Activated B cell treated with CpG ODN at 0.5 μM for 24 hours (primary cell): Measurements from ENCODE around the gene FANCD2. TPM values are rescaled to one million over a fixed set of nuclear protein-coding genes. Genes with fewer than 3 reads are reported as not detected.

ENCODE experiments used
- ATAC-seq: fragments of 200-7000 bp; cut with Tn5 transposase; one replicate; pipeline ENCODE4 v1.10.0; 2021; ENCODE audit warnings: low read depth, mild to moderate bottlenecking, moderate library complexity
- CTCF ChIA-PET: fragments of 350-600 bp; sonication (Branson Sonifier 250); formaldehyde crosslinking; loops from one replicate; lab custom pipeline; 2021; ENCODE audit warnings: antibody characterized with exemption; lab: Charles Lee
- POLR2A ChIA-PET: fragments of 350-600 bp; sonication (Branson Sonifier 250); formaldehyde crosslinking; loops from one replicate; lab custom pipeline; 2021; ENCODE audit warnings: antibody characterized with exemption; lab: Charles Lee
- DNase-seq: peaks from one replicate; pipeline ENCODE4 v3.0.0; 2022
- H3K27ac Mint-ChIP-seq: one replicate; pipeline ENCODE4 v1.8.0; 2020; ENCODE audit warnings: mixed read lengths
- H3K27me3 Mint-ChIP-seq: one replicate; pipeline ENCODE4 v1.8.0; 2021; ENCODE audit warnings: mixed read lengths
- H3K36me3 Mint-ChIP-seq: one replicate; pipeline ENCODE4 v1.8.0; 2021; ENCODE audit warnings: low read depth, mixed read lengths
- H3K4me1 Mint-ChIP-seq: one replicate; pipeline ENCODE4 v1.8.0; 2021; ENCODE audit warnings: mixed read lengths
- H3K4me3 Mint-ChIP-seq: one replicate; pipeline ENCODE4 v1.8.0; 2020; ENCODE audit warnings: mild to moderate bottlenecking, mixed read lengths
- H3K9me3 Mint-ChIP-seq: one replicate; pipeline ENCODE4 v1.8.0; 2020; ENCODE audit warnings: mixed read lengths
- intact Hi-C: fragments of 100-400 bp; cut with micrococcal nuclease; formaldehyde crosslinking; loops from one replicate; pipeline ENCODE4 v1.15.1; 2024
- total RNA-seq: library from RNA; stranded (reverse); gene quantifications from 2 replicates; pipeline ENCODE4 v1.2.3, GENCODE V29; 2022
- TF ChIP-seq, protein P1 (sequence below): fragments of 200-600 bp; IDR thresholded peaks from one replicate; pipeline ENCODE4 v1.8.0; 2022; ENCODE audit warnings: antibody characterized with exemption, mild to moderate bottlenecking

The FANCD2 gene
- total RNA-seq, 1 donor from 2014 or later, result 31.4 TPM

DNA sequence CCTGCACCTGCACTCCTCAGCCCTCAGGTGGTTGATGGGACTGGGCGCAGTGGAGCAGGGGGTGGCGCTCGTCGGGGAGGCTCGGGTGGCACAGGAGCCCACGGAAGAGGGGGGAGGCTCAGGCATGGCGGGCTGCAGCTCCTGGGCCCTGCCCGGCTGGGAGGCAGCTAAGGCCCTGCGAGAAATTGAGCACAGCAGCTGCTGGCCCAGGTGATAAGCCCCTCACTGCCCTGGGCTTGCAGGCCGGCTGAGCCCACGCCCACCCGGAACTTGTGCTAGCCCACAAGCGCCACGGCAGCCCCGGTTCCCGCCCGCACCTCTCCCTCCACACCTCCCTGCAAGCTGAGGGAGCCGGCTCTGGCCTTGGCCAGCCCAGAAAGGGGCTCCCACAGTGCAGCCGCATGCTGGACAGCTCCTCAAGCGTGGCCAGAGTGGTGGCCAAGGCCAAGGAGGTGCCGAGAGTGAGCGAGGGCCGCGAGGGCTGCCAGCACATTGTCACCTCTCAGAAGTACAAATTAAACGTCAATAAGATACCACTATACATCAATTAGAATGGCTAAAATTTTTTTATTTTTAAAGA lies 110.3 kb downstream of the FANCD2 start:
- TF ChIP-seq, protein P1, sequence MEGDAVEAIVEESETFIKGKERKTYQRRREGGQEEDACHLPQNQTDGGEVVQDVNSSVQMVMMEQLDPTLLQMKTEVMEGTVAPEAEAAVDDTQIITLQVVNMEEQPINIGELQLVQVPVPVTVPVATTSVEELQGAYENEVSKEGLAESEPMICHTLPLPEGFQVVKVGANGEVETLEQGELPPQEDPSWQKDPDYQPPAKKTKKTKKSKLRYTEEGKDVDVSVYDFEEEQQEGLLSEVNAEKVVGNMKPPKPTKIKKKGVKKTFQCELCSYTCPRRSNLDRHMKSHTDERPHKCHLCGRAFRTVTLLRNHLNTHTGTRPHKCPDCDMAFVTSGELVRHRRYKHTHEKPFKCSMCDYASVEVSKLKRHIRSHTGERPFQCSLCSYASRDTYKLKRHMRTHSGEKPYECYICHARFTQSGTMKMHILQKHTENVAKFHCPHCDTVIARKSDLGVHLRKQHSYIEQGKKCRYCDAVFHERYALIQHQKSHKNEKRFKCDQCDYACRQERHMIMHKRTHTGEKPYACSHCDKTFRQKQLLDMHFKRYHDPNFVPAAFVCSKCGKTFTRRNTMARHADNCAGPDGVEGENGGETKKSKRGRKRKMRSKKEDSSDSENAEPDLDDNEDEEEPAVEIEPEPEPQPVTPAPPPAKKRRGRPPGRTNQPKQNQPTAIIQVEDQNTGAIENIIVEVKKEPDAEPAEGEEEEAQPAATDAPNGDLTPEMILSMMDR, result no peak
- Mint-ChIP-seq H3K9me3 (peaks cover 2% of the 10 kb centered on the region), H3K4me1 (peaks cover 3% of the 10 kb centered on the region), H3K4me3 (no peak overlapping the region), H3K27me3 (no peaks in the 10 kb centered on the region), H3K36me3 (no peaks in the 10 kb centered on the region), H3K27ac (no peak overlapping the region)
- POLR2A ChIA-PET, result interaction anchor here (0.7 to 1.1 kb wide), 2 partner anchors 16 to 18 kb away, joined by 4 to 6 read pairs; no protein-coding TSS in a partner anchor
- CTCF ChIA-PET, result no interaction called here
- ATAC-seq (no peak), DNase-seq (no peak)
- intact Hi-C loops, result no loop called here

DNA sequence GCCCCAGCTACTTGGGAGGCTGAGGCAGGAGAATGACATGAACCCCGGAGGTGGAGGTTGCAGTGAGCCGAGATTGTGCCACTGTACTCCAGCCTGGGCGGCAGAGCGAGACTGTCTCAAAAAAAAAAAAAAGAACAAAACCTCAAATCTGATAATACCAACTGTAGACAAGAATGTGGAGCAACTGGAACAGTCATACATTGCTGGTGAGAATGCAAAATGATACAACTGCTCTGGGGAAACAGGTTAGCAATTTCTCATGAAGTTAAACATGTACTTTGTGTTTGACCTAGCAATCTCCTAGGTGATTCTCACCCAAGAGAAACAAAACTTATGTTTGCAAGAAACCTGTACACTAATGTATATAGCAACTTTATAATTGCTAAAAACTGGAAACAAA lies 110.9 kb downstream of the FANCD2 start:
- H3K4me3 Mint-ChIP-seq, result no peak overlapping the region
- no peaks in the 10 kb centered on the region for H3K36me3 Mint-ChIP-seq
- H3K27me3 Mint-ChIP-seq, result no peaks in the 10 kb centered on the region
- CTCF ChIA-PET, result no interaction called here
- peaks cover 3% of the 10 kb centered on the region for H3K4me1 Mint-ChIP-seq
- POLR2A ChIA-PET, result interaction anchor here (0.7 kb wide), 1 partner anchor 19 kb away, joined by 4 read pairs; no protein-coding TSS in a partner anchor
- H3K27ac Mint-ChIP-seq, result no peak overlapping the region
- intact Hi-C loops, result no loop called here
- no peak for DNase-seq
- TF ChIP-seq, protein P1, result no peak
- ATAC-seq, result no peak
- peaks cover 2% of the 10 kb centered on the region for H3K9me3 Mint-ChIP-seq

DNA sequence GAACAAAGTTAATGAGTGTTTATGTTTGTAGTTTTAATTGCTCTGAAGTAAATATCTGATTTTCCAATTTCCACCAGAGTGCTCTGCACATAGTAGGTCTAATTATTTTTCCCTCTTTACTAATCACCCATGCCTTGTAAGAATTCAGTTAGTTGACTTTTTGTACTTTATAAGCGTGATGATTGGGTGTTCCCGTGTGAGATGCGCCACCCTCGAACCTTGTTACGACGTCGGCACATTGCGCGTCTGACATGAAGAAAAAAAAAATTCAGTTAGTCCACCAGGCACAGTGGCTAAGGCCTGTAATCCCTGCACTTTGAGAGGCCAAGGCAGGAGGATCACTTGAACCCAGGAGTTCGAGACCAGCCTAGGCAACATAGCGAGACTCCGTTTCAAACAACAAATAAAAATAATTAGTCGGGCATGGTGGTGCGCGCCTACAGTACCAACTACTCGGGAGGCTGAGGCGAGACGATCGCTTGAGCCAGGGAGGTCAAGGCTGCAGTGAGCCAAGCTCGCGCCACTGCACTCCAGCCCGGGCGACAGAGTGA lies 114.8 kb downstream of the FANCD2 start:
- Mint-ChIP-seq H3K9me3 (peaks cover 1% of the 10 kb centered on the region), H3K4me1 (peaks cover 32% of the 10 kb centered on the region), H3K27ac (peak overlapping the region; percentile 95), H3K4me3 (peak overlapping the region; percentile 97), H3K27me3 (no peaks in the 10 kb centered on the region), H3K36me3 (peaks cover 17% of the 10 kb centered on the region)
- ChIA-PET POLR2A (interaction anchor here (0.6 to 2.4 kb wide), 30 partner anchors 9 to 744 kb away, joined by 3 to 43 read pairs (median 6); partner anchors contain the start of genes ARPC4, BRK1, CRELD1 and EMC3), CTCF (interaction anchor here (1.0 to 1.2 kb wide), 2 partner anchors 51 to 83 kb away, joined by 3 to 4 read pairs; no protein-coding TSS in a partner anchor)
- no peak for ATAC-seq
- TF ChIP-seq, protein P1, result no peak
- intact Hi-C loops, result loop anchor here (1.0 to 10.0 kb wide), 5 partner anchors 23 to 156 kb away; partner anchors contain the start of genes BRK1, EMC3 and IRAK2
- DNase-seq, result no peak

GRCh38 chr3:10142707-10143560 lies 116.7 kb downstream of the FANCD2 start:
- Mint-ChIP-seq H3K27me3 (no peaks in the 10 kb centered on the region), H3K36me3 (peaks cover 26% of the 10 kb centered on the region), H3K4me1 (peaks cover 42% of the 10 kb centered on the region), H3K4me3 (peak overlapping the region; percentile 97), H3K27ac (peak overlapping the region; percentile 95), H3K9me3 (peaks cover 1% of the 10 kb centered on the region)
- DNase-seq, result no peak
- TF ChIP-seq, protein P1, result no peak
- ATAC-seq, result no peak
- intact Hi-C loops, result loop anchor here (1.0 to 10.0 kb wide), 3 partner anchors 105 to 210 kb away; partner anchors contain the start of genes CRELD1, EMC3 and TATDN2
- CTCF ChIA-PET, result interaction anchor here (0.6 kb wide), 1 partner anchor 50 kb away, joined by 3 read pairs; no protein-coding TSS in a partner anchor
- POLR2A ChIA-PET, result interaction anchor here (0.5 to 2.4 kb wide), 13 partner anchors 22 to 159 kb away, joined by 3 to 43 read pairs (median 12); partner anchors contain the start of genes BRK1, EMC3 and IRAK2
